Esophagus squamous epithelium (tissue), 5 donors: ENCODE data around the gene CIT. TPM values are rescaled to one million over a fixed set of nuclear protein-coding genes. Genes with fewer than 3 reads are reported as not detected.

Experiments
- DNase-seq: peaks from one replicate; lab custom pipeline; 2025; lab: John Stamatoyannopoulos, UW
- H3K27ac ChIP-seq, 4 donors: fragments of 200-600 bp; sonication (generic); one replicate each; pipeline ENCODE4 v1.5.1; 2016 to 2019; ENCODE audit warnings: mild to moderate bottlenecking in 1 of 4
- H3K27me3 ChIP-seq, 4 donors: fragments of 200-600 bp; sonication (generic); 1 replicate in 3 of 4; 2 replicates in 1 of 4; pipeline versions ENCODE4 v1.5.1 to v1.6.0; 2017 to 2021; ENCODE audit warnings: antibody characterized with exemption in 1 of 4
- H3K36me3 ChIP-seq, 3 donors: fragments of 200-600 bp; sonication (generic); one replicate each; pipeline ENCODE4 v1.5.1; 2016 to 2019
- H3K4me1 ChIP-seq, 3 donors: fragments of 200-600 bp; sonication (generic); one replicate each; pipeline ENCODE4 v1.5.1; 2017 to 2019
- H3K4me3 ChIP-seq, 4 donors: fragments of 200-600 bp; sonication (generic); 1 replicate in 3 of 4; 2 replicates in 1 of 4; pipeline ENCODE4 v1.5.1; 2016 to 2019; ENCODE audit warnings: mild to moderate bottlenecking in 2 of 4, moderate library complexity in 1 of 4
- H3K9me3 ChIP-seq, 3 donors: fragments of 200-600 bp; sonication (generic); one replicate each; pipeline ENCODE4 v1.5.1; 2016 to 2019
- POLR2A ChIP-seq, 4 donors: fragments of 450-650 bp; IDR thresholded peaks; one replicate each; pipeline ENCODE4 v1.6.1; 2017; ENCODE audit warnings: antibody characterized with exemption in 4 of 4, mild to moderate bottlenecking in 4 of 4, moderate library complexity in 3 of 4
- WGBS, 2 donors: methylation state at CpG; one replicate each; pipeline ENCODE4 v1.1.5; 2018; 5-methylcytosine and 5-hydroxymethylcytosine counted together
- intact Hi-C: fragments of 100-400 bp; cut with DNase I; formaldehyde crosslinking; loops from one replicate; pipeline ENCODE4 v1.15.0; 2022
- total RNA-seq, 4 donors: library from RNA; depleted of rRNA; stranded (reverse); fragments of >200 nt; gene quantifications; one replicate each; pipeline ENCODE4 v1.1.0, GENCODE V29; 2016
- TF ChIP-seq, protein P1 (sequence below), 6 experiments: fragments of 450-650 bp in 4 of 6; fragments of 200-600 bp in 2 of 6; sonication (generic) in 2 of 6; IDR thresholded peaks; one replicate each; pipeline ENCODE4 v1.5.1; 2016 to 2019; ENCODE audit warnings: antibody characterized with exemption in 6 of 6, mild to moderate bottlenecking in 4 of 6, moderate library complexity in 4 of 6
- donor health status: DM: yes; HTN: yes; CAD: no.

Gene CIT
- total RNA-seq, 4 donors from 2014 or later = 6.7 to 23.1 (median 13.9) TPM

DNA sequence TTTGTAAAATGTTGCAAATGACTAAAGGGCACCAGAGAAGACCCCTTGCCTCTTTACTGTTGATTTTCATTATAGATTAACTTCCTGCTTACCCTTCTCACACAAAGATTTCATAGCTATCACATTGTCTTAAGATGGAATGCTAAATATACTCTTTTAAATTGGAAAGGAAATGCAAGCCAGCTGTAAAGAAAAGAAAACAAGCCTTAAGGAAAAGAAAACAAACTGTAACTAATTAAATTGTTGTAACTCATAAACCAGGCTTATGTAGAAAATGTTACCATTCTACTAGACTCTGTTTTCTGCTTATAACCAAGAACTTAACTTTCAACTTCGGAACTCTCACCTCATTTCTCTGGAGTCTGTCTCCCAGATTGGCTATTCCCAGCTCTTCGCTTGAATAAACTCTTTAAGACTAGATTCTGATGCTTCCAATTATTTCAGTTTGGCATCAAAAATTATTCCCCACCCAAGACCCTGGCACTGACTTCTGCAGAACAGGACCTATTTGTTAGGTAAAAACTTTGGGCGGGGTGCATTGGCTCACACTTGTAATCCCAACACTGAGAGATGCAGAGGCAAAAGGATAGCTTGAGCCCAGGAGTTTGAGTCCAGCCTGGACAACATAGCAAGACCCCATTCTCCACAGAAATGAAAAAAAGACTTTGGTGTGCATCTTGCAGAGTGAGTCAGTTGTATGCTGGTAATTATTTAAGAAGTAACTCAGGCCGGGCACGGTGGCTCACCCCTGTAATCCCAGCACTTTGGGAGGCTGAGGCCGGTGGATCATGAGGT lies 36.6 kb upstream of the CIT start:
- 92 to 95% methylated on average over 6 of the region's 6 CpGs for WGBS, 2 donors
- no peak for TF ChIP-seq POLR2A (IDR thresholded peaks at IDR 0.05)
- TF ChIP-seq, protein P1, sequence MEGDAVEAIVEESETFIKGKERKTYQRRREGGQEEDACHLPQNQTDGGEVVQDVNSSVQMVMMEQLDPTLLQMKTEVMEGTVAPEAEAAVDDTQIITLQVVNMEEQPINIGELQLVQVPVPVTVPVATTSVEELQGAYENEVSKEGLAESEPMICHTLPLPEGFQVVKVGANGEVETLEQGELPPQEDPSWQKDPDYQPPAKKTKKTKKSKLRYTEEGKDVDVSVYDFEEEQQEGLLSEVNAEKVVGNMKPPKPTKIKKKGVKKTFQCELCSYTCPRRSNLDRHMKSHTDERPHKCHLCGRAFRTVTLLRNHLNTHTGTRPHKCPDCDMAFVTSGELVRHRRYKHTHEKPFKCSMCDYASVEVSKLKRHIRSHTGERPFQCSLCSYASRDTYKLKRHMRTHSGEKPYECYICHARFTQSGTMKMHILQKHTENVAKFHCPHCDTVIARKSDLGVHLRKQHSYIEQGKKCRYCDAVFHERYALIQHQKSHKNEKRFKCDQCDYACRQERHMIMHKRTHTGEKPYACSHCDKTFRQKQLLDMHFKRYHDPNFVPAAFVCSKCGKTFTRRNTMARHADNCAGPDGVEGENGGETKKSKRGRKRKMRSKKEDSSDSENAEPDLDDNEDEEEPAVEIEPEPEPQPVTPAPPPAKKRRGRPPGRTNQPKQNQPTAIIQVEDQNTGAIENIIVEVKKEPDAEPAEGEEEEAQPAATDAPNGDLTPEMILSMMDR (IDR thresholded peaks at IDR 0.05) = no peak
- H3K4me3 ChIP-seq = no peak overlapping the region
- H3K36me3 ChIP-seq = no peaks in the 10 kb centered on the region
- intact Hi-C loops = no loop called here
- no peak overlapping the region for H3K27ac ChIP-seq
- no peak for DNase-seq
- H3K9me3 ChIP-seq = no peaks in the 10 kb centered on the region
- H3K4me1 ChIP-seq = no peaks in the 10 kb centered on the region
- H3K27me3 ChIP-seq = peaks cover 0 to 9% (median 0%) of the 10 kb centered on the region in 4 donors

DNA sequence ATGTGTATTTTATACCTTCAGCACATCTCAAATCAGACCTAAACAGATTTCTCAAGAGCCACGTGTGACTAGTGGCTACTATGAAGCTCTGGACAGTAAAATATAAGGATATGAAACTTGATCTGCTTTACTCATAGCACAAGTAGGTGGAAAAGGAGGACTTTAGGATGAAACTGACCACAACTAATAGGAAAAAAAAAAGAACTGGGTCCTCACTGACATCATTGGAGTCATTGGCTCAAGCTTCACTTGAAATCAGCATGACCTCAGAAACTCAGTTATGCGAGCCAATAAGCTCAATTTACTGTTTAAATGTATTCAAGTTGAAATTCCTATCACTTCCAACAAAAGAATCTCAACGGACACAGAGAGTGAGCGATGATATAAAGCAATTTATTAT lies 34.1 kb upstream of the CIT start:
- Histone ChIP-seq H3K27me3 (peaks cover 0 to 12% (median 0%) of the 10 kb centered on the region in 4 donors), H3K36me3 (no peaks in the 10 kb centered on the region), H3K4me1 (no peaks in the 10 kb centered on the region), H3K4me3 (no peak overlapping the region), H3K9me3 (no peaks in the 10 kb centered on the region), H3K27ac (no peak overlapping the region)
- DNase-seq = no peak
- intact Hi-C loops = no loop called here
- TF ChIP-seq, protein P1 (IDR thresholded peaks at IDR 0.05) = no peak
- no peak for TF ChIP-seq POLR2A (IDR thresholded peaks at IDR 0.05)
- WGBS, 2 donors = 59 to 60% methylated on average over 4 of the region's 4 CpGs

DNA sequence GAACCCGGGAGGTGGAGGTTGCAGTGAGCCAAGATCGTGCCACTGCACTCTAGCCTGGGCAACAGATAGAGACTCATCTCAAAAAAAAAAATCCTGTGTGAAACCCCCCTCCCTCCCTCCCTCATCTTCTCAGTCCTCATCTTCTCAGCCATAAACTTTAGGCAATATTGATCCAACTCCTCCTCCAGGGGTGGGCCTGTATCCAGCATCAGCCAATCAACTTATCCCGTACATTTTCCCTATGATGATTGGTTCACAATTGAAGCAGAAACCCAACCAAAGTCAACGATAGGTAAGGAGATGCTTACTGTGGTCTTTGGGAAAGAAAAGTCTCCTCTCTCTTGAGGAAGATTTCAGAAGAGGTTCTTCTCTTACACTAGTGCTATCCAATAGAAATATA lies 33.5 kb upstream of the CIT start:
- TF ChIP-seq, protein P1 (IDR thresholded peaks at IDR 0.05) = no peak
- no peak for TF ChIP-seq POLR2A (IDR thresholded peaks at IDR 0.05)
- Histone ChIP-seq H3K4me1 (no peaks in the 10 kb centered on the region), H3K9me3 (no peaks in the 10 kb centered on the region), H3K27ac (no peak overlapping the region), H3K36me3 (no peaks in the 10 kb centered on the region), H3K4me3 (no peak overlapping the region), H3K27me3 (peaks cover 0 to 8% (median 0%) of the 10 kb centered on the region in 4 donors)
- 79 to 80% methylated on average over 3 to 4 of the region's 4 CpGs for WGBS, 2 donors
- no peak for DNase-seq
- intact Hi-C loops = no loop called here

DNA sequence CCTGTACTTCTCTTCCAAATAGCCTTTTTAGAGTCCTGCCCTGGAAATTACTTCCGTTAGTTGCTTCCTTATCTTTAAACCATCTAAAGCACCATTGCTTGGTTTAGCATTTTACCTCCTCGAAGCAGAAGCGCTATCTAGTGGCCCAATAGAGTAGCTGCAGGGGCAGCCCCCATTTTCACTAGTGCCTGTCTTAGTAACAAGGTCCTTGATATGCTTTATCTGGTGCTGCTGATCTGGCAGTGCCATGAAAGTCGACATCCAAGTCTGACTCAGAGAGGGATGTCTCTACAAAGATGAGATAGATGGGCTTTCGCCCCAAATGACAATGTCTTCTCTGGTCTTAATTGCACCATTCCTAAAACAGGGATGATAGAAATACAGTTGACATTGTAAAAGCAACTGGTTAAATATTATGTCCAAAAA lies 25.0 kb upstream of the CIT start:
- no peak for DNase-seq

DNA sequence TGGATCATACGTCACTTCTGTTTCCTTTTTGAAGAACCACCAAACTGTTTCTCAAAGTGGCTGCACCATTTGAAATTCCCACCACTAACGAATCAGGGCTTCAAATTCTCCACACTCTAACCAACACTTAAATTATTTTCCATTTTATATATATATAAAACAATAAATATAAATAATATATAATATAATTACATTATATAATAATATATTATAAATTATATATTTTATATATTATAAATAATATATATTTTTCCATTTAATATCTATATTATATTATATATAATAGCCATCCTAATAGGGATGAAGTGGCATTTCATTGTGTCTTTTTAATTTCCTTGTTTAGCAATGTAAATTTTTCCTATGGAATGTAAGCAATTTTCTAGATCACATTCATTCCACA lies 24.6 kb upstream of the CIT start:
- no peak overlapping the region for H3K27ac ChIP-seq
- no peak for DNase-seq
- no peaks in the 10 kb centered on the region for H3K4me1 ChIP-seq
- TF ChIP-seq, protein P1 (IDR thresholded peaks at IDR 0.05) = no peak
- no peak for TF ChIP-seq POLR2A (IDR thresholded peaks at IDR 0.05)
- H3K27me3 ChIP-seq = peaks cover 0 to 9% (median 0%) of the 10 kb centered on the region in 4 donors
- H3K36me3 ChIP-seq = no peaks in the 10 kb centered on the region
- intact Hi-C loops = no loop called here
- H3K9me3 ChIP-seq = no peaks in the 10 kb centered on the region
- H3K4me3 ChIP-seq = no peak overlapping the region
- WGBS, 2 donors = 60 to 64% methylated on average over 2 of the region's 2 CpGs

More for the DNA sequence above, 25.0 kb upstream of the CIT start:
- TF ChIP-seq, protein P1 (IDR thresholded peaks at IDR 0.05) = peak; percentile 42 to 86 (median 76)
- no peak for TF ChIP-seq POLR2A (IDR thresholded peaks at IDR 0.05)
- H3K27ac ChIP-seq = no peak overlapping the region
- peaks cover 0 to 13% (median 0%) of the 10 kb centered on the region in 4 donors for H3K27me3 ChIP-seq
- H3K36me3 ChIP-seq = no peaks in the 10 kb centered on the region
- 2% methylated on average over 5 of the region's 5 CpGs for WGBS, 2 donors
- intact Hi-C loops = no loop called here
- H3K4me1 ChIP-seq = no peaks in the 10 kb centered on the region
- H3K9me3 ChIP-seq = no peaks in the 10 kb centered on the region
- no peak overlapping the region for H3K4me3 ChIP-seq
